B cell (primary cell): ENCODE data around the gene TAF1A. TPM values are rescaled to one million over a fixed set of nuclear protein-coding genes. Genes with fewer than 3 reads are reported as not detected.

ENCODE experiments used
- ATAC-seq: fragments of 200-7000 bp; cut with Tn5 transposase; one replicate; pipeline ENCODE4 v1.10.0; 2021; ENCODE audit warnings: low read depth, mild to moderate bottlenecking, moderate number of reproducible peaks, moderate library complexity
- CTCF ChIA-PET: fragments of 350-600 bp; sonication (Branson Sonifier 250); formaldehyde crosslinking; loops from one replicate; lab custom pipeline; 2021; ENCODE audit warnings: antibody characterized with exemption, inconsistent platforms; lab: Charles Lee
- POLR2A ChIA-PET: fragments of 350-600 bp; sonication (Branson Sonifier 250); formaldehyde crosslinking; loops from one replicate; lab custom pipeline; 2021; ENCODE audit warnings: antibody characterized with exemption; lab: Charles Lee
- DNase-seq: peaks from one replicate; pipeline ENCODE4 v3.0.0; 2013
- H2AFZ ChIP-seq: 2 replicates; pipeline ENCODE4 v1.6.1; 2012; ENCODE audit warnings: mild to moderate bottlenecking, low read depth, low read length; ENCODE audit not compliant: insufficient read depth, poor library complexity, severe bottlenecking
- H3K27ac ChIP-seq, 2 donors: 1 replicate in 1 of 2; 2 replicates in 1 of 2; pipeline ENCODE4 v1.5.1; 2012 to 2013; ENCODE audit warnings: low read length in 2 of 2, mild to moderate bottlenecking in 2 of 2, moderate library complexity in 1 of 2
- H3K27me3 ChIP-seq, 4 experiments: fragments of 200-600 bp in 1 of 4; sonication (generic) in 1 of 4; replicated peaks in 1 of 4; 1 replicate in 2 of 4; 2 replicates in 2 of 4; pipeline versions ENCODE4 v1.6.1 to v1.7.0; 2013 to 2016; ENCODE audit warnings: low read length in 3 of 4, mild to moderate bottlenecking in 2 of 4, mixed read lengths in 1 of 4, moderate library complexity in 1 of 4; ENCODE audit not compliant: insufficient read depth in 4 of 4, control insufficient read depth in 3 of 4; ENCODE audit errors: control extremely low read depth in 1 of 4
- H3K36me3 ChIP-seq, 2 experiments: replicated peaks in 1 of 2; 1 replicate in 1 of 2; 2 replicates in 1 of 2; pipeline versions ENCODE4 v1.6.1 to v1.7.1; 2013; ENCODE audit warnings: low read length in 1 of 2; ENCODE audit not compliant: insufficient read depth in 2 of 2, control insufficient read depth in 1 of 2; ENCODE audit errors: control extremely low read depth in 1 of 2, extremely low read depth in 1 of 2
- H3K4me1 ChIP-seq, 2 donors: fragments of 200-600 bp in 1 of 2; sonication (generic) in 1 of 2; 1 replicate in 1 of 2; 2 replicates in 1 of 2; pipeline versions ENCODE4 v1.5.1 to v1.6.1; 2013 to 2017; ENCODE audit warnings: low read length in 2 of 2; ENCODE audit not compliant: control insufficient read depth in 2 of 2, insufficient read depth in 2 of 2
- H3K4me2 ChIP-seq: replicated peaks from 2 replicates; pipeline ENCODE3; 2012; ENCODE audit warnings: mild to moderate bottlenecking, low read depth, low read length; ENCODE audit not compliant: poor library complexity, severe bottlenecking
- H3K4me3 ChIP-seq, 5 experiments: fragments of 200-600 bp in 1 of 5; sonication (generic) in 1 of 5; 1 replicate in 3 of 5; 2 replicates in 2 of 5; pipeline versions ENCODE4 v1.5.1 to v1.7.0; 2011 to 2016; ENCODE audit warnings: low read length in 4 of 5, mild to moderate bottlenecking in 4 of 5, low read depth in 2 of 5, control low read depth in 1 of 5, moderate library complexity in 1 of 5; ENCODE audit not compliant: insufficient read depth in 1 of 5; ENCODE audit errors: control extremely low read depth in 1 of 5, extremely low read depth in 1 of 5
- H3K79me2 ChIP-seq: fragments of 200-600 bp; sonication (generic); one replicate; pipeline ENCODE4 v1.6.0; 2016; ENCODE audit warnings: low read length; ENCODE audit not compliant: control insufficient read depth, insufficient read depth
- H3K9ac ChIP-seq: fragments of 200-600 bp; sonication (generic); 2 replicates; pipeline ENCODE4 v1.6.1; 2017; ENCODE audit warnings: mild to moderate bottlenecking, low read length, moderate library complexity
- H3K9me3 ChIP-seq, 3 donors: one replicate each; pipeline versions ENCODE4 v1.6.1 to v1.7.1; 2013; ENCODE audit warnings: low read length in 2 of 3; ENCODE audit not compliant: control insufficient read depth in 2 of 3, insufficient read depth in 1 of 3; ENCODE audit errors: control extremely low read depth in 1 of 3
- H4K20me1 ChIP-seq: 2 replicates; pipeline ENCODE4 v1.6.0; 2012; ENCODE audit warnings: mild to moderate bottlenecking, low read length; ENCODE audit not compliant: insufficient read depth, control insufficient read depth, poor library complexity, severe bottlenecking
- H3K27ac Mint-ChIP-seq: one replicate; pipeline ENCODE4 v1.8.0; 2021; ENCODE audit warnings: mixed read lengths
- H3K27me3 Mint-ChIP-seq: one replicate; pipeline ENCODE4 v1.8.0; 2021; ENCODE audit warnings: mixed read lengths
- H3K4me1 Mint-ChIP-seq: one replicate; pipeline ENCODE4 v1.8.0; 2021; ENCODE audit warnings: mixed read lengths
- H3K4me3 Mint-ChIP-seq: one replicate; pipeline ENCODE4 v1.8.0; 2021; ENCODE audit warnings: mixed read lengths
- H3K9me3 Mint-ChIP-seq: one replicate; pipeline ENCODE4 v1.8.0; 2022; ENCODE audit warnings: mixed read lengths; ENCODE audit not compliant: insufficient read depth
- EZH2 ChIP-seq: IDR thresholded peaks from 2 replicates; pipeline ENCODE4 v1.6.1; 2012; ENCODE audit warnings: borderline replicate concordance, low read depth, mild to moderate bottlenecking, moderate library complexity, low read length; ENCODE audit not compliant: insufficient read depth, poor library complexity, severe bottlenecking
- WGBS: methylation state at CpG from one replicate; pipeline ENCODE4 v1.1.5; 2013; ENCODE audit warnings: missing lambda C conversion rate; ENCODE audit not compliant: insufficient coverage; 5-methylcytosine and 5-hydroxymethylcytosine counted together
- intact Hi-C: fragments of 100-400 bp; cut with micrococcal nuclease; formaldehyde crosslinking; loops from one replicate; pipeline ENCODE4 v1.10.0; 2022
- polyA plus RNA-seq: library from polyadenylated mRNA; depleted of rRNA; stranded (reverse); fragments of >200 nt; gene quantifications from 2 replicates; pipeline ENCODE4 v1.2.3, GENCODE V29; 2012
- total RNA-seq, 2 donors: library from RNA; stranded (reverse); fragments of 120-200 nt in 1 of 2; gene quantifications; 1 replicate in 1 of 2; 2 replicates in 1 of 2; pipeline versions ENCODE4 v1.2.3 to v1.2.4, GENCODE V29; 2013 to 2022
- TF ChIP-seq, protein P1 (sequence below): fragments of 200-600 bp; IDR thresholded peaks from one replicate; pipeline ENCODE4 v1.8.0; 2022; ENCODE audit warnings: antibody characterized with exemption, mild to moderate bottlenecking

Gene TAF1A
- total and polyA plus RNA-seq, 2 donors (not counting 1 experiment from before 2014, with no cell fraction given) = 12.7 to 23.7 TPM

DNA sequence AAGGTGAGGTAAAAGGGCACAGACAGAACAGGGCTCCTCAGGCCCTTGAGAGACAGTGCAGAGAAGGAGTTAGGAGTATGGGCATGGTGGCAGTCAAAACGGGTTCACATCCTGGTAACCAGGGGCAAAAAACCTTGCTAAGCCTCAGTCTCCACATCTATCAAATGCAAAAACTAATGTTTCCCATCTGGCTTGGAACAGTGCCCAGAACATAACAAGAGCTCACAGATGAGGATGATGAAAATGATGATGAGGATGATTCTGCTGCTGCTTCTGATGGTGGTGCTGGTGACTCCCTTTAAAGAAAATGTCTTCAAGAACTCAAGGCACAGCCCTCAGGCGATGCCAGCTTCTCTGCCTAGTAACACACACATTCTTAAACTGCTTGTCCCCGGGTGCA, 65.9 kb downstream of the TAF1A start:
- no peak overlapping the region for H3K4me2 ChIP-seq
- DNase-seq (no peak), ATAC-seq (no peak)
- WGBS = no CpG with 5 or more reads among the region's 3 CpGs
- no peaks in the 10 kb centered on the region for H4K20me1 ChIP-seq
- no peak overlapping the region for H3K9ac ChIP-seq
- H3K27me3 ChIP-seq = peaks cover 0 to 5% (median 0%) of the 10 kb centered on the region in 4 experiments
- ChIA-PET POLR2A (no interaction called here), CTCF (no interaction called here)
- intact Hi-C loops = no loop called here
- Mint-ChIP-seq H3K27ac (no peak overlapping the region), H3K4me1 (peaks cover 2% of the 10 kb centered on the region), H3K9me3 (peaks cover 3% of the 10 kb centered on the region), H3K27me3 (peaks cover 19% of the 10 kb centered on the region), H3K4me3 (no peak overlapping the region)
- peaks cover 0 to 3% (median 0%) of the 10 kb centered on the region in 3 donors for H3K9me3 ChIP-seq
- TF ChIP-seq, protein P1, sequence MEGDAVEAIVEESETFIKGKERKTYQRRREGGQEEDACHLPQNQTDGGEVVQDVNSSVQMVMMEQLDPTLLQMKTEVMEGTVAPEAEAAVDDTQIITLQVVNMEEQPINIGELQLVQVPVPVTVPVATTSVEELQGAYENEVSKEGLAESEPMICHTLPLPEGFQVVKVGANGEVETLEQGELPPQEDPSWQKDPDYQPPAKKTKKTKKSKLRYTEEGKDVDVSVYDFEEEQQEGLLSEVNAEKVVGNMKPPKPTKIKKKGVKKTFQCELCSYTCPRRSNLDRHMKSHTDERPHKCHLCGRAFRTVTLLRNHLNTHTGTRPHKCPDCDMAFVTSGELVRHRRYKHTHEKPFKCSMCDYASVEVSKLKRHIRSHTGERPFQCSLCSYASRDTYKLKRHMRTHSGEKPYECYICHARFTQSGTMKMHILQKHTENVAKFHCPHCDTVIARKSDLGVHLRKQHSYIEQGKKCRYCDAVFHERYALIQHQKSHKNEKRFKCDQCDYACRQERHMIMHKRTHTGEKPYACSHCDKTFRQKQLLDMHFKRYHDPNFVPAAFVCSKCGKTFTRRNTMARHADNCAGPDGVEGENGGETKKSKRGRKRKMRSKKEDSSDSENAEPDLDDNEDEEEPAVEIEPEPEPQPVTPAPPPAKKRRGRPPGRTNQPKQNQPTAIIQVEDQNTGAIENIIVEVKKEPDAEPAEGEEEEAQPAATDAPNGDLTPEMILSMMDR = no peak
- no peak for TF ChIP-seq EZH2
- no peak overlapping the region for H2AFZ ChIP-seq
- H3K27ac ChIP-seq = no peak overlapping the region
- no peaks in the 10 kb centered on the region for H3K79me2 ChIP-seq
- no peaks in the 10 kb centered on the region for H3K4me1 ChIP-seq
- no peak overlapping the region for H3K4me3 ChIP-seq
- H3K36me3 ChIP-seq = no peaks in the 10 kb centered on the region

- ATAC-seq = no peak
- POLR2A ChIA-PET = no interaction called here
- Histone ChIP-seq H3K9ac (no peak overlapping the region), H3K4me1 (no peaks in the 10 kb centered on the region), H3K9me3 (peaks cover 0 to 3% (median 0%) of the 10 kb centered on the region in 3 donors), H3K4me3 (no peak overlapping the region), H2AFZ (no peak overlapping the region), H3K79me2 (no peaks in the 10 kb centered on the region), H3K27me3 (peaks cover 0 to 5% (median 0%) of the 10 kb centered on the region in 4 experiments), H3K36me3 (no peaks in the 10 kb centered on the region), H3K4me2 (no peak overlapping the region), H3K27ac (no peak overlapping the region), H4K20me1 (no peaks in the 10 kb centered on the region)
- Mint-ChIP-seq H3K4me1 (peaks cover 2% of the 10 kb centered on the region), H3K4me3 (no peak overlapping the region), H3K9me3 (peaks cover under 1% of the 10 kb centered on the region), H3K27me3 (peaks cover 12% of the 10 kb centered on the region), H3K27ac (no peak overlapping the region)
- DNase-seq = no peak
- intact Hi-C loops = no loop called here
- WGBS = 97% methylated on average over 6 of the region's 8 CpGs
- CTCF ChIA-PET = no interaction called here
- no peak for TF ChIP-seq EZH2
- TF ChIP-seq, protein P1 = no peak
Measured at GRCh38 chr1:222522105-222522915, 67.4 kb downstream of the TAF1A start.
